Central memory CD8-positive, alpha-beta T cell (primary cell): ENCODE measurements around the gene LSM8.
"Not testable (repeated sequence)": the region's sequence is repeated elsewhere in the genome, so short reads cannot be mapped to it uniquely, and the experiment has no call there.

ENCODE experiments used
- ATAC-seq: fragments of 150-1000 bp; cut with Tn5 transposase; replicated peaks from 2 replicates; pipeline ENCODE4 v1.10.0; 2022; ENCODE audit warnings: mild to moderate bottlenecking, moderate FRiP score, moderate number of reproducible peaks; ENCODE audit not compliant: poor library complexity, severe bottlenecking; ENCODE audit errors: extremely low read depth
- DNase-seq, 2 donors: peaks; one replicate each; pipeline ENCODE4 v3.0.0; 2021; ENCODE audit warnings: low spot score in 2 of 2
- H3K27ac Mint-ChIP-seq: one replicate; pipeline ENCODE4 v1.8.0; 2022; ENCODE audit warnings: low read depth, mild to moderate bottlenecking, moderate library complexity, mixed read lengths
- H3K27me3 Mint-ChIP-seq: one replicate; pipeline ENCODE4 v1.8.0; 2022; ENCODE audit warnings: mixed read lengths
- H3K36me3 Mint-ChIP-seq: one replicate; pipeline ENCODE4 v1.8.0; 2022; ENCODE audit warnings: mild to moderate bottlenecking, moderate library complexity, mixed read lengths; ENCODE audit not compliant: insufficient read depth
- H3K4me1 Mint-ChIP-seq: one replicate; pipeline ENCODE4 v1.8.0; 2022; ENCODE audit warnings: mixed read lengths
- H3K4me3 Mint-ChIP-seq: one replicate; pipeline ENCODE4 v1.8.0; 2022; ENCODE audit warnings: mild to moderate bottlenecking, moderate library complexity, mixed read lengths
- H3K9me3 Mint-ChIP-seq: one replicate; pipeline ENCODE4 v1.8.0; 2022; ENCODE audit warnings: mixed read lengths

LSM8 gene

DNA sequence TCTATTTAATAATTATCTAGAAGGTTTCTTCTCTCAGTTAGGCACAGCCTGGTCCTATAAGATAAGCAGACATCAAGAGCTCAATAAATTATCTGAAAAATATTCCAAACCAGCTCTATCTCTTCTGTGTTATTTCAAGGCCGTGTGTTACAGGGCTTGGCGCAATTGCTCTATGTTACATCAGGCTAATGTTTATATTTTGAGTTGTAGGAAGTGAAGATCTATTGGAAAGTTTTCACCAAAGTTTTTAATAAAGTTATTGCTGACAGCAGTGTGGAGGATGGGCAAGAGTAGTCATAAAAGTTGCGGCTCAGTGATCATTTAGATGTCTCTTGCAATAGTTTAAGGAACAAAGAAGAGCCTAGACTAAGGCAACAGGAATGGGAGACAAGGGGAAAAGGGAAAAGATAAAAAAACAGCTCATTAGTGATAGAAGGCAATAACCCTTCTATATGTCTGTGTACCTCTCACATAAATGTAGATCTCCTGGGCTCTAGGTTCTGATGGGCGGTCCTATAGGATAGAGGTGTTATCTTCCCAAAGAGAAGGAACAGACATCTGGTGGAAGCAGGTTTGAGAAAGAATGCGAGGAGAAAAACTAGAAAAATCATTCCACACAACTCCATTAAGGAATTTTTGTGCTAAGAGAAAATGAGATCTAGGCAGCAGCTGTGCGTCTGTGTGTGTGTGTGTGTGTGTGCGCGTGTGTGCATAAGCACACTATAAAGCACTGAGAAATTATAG, 34.6 kb downstream of the LSM8 start:
- Mint-ChIP-seq H3K27ac (no peak overlapping the region), H3K4me3 (no peak overlapping the region), H3K36me3 (peaks cover 10% of the 10 kb centered on the region), H3K4me1 (peaks cover 13% of the 10 kb centered on the region), H3K9me3 (no peaks in the 10 kb centered on the region), H3K27me3 (no peaks in the 10 kb centered on the region)
- no peak for DNase-seq
- ATAC-seq: no peak

DNA sequence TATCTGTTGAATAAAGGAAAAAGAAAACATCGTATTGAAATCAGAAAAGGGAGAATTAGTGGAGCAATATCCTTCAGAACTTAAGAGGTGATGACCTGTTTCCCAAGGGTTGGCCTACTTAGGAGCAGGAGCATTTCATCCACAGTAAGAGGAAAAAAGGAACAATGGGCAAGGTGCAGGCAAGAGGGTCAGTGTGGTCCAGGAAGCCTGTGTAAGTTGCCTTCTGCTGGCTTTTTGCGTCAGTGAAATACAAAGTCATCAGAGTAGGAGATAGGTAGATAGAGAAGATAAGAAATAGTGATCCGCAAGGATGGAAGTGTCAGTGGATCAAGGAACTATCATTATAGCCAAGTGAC, 35.2 kb downstream of the LSM8 start:
- no peak for ATAC-seq
- Mint-ChIP-seq H3K9me3 (no peaks in the 10 kb centered on the region), H3K27ac (no peak overlapping the region)

DNA sequence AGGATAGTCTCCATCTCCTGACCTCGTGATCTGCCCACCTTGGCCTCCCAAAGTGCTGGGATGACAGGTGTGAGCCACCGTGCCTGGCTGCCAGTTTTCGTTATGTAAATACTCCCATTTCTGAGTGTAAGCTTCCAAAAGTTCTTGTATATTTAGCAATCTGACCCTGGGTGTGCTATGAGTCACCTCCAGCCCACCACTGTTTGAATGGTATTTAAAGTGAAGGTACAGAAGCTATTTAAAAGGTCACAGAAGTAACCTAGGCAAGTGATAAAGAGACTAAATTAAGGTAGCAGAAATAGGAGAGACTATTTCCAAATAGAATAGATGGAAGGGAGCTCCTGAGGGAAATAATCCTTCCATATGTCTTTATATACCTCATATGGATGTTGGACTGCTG, 36.6 kb downstream of the LSM8 start:
- no peak overlapping the region for H3K4me3 Mint-ChIP-seq
- no peaks in the 10 kb centered on the region for H3K4me1 Mint-ChIP-seq
- no peaks in the 10 kb centered on the region for H3K9me3 Mint-ChIP-seq
- ATAC-seq: no peak
- H3K27me3 Mint-ChIP-seq: no peaks in the 10 kb centered on the region
- H3K27ac Mint-ChIP-seq: no peak overlapping the region
- no peaks in the 10 kb centered on the region for H3K36me3 Mint-ChIP-seq
- no peak for DNase-seq

More for the DNA sequence above, 35.2 kb downstream of the LSM8 start:
- Mint-ChIP-seq H3K4me3 (no peak overlapping the region), H3K36me3 (peaks cover 9% of the 10 kb centered on the region), H3K27me3 (no peaks in the 10 kb centered on the region), H3K4me1 (peaks cover 9% of the 10 kb centered on the region)
- DNase-seq: no peak

DNA sequence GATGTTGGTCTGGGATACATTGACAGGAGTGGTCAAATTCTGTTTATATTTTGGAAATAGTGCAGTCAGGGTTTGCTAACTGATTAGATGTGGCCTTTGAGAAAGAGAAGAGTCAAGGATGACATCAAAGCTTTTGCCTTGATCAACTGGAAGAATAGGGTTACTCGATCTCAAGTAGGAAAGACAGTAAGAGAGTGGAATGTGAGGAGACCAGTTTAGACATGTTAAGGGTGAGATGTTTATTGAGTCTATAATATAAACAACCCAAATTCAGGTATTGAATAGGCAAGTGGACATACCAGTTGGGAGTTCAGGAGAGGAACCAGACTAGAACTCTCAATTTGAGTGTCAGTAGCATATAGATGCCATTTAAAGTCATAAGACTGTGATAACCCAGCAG, 38.6 kb downstream of the LSM8 start:
- Mint-ChIP-seq H3K27me3 (no peaks in the 10 kb centered on the region), H3K4me3 (no peak overlapping the region), H3K36me3 (no peaks in the 10 kb centered on the region), H3K9me3 (no peaks in the 10 kb centered on the region), H3K4me1 (no peaks in the 10 kb centered on the region), H3K27ac (no peak overlapping the region)
- no peak for ATAC-seq
- no peak for DNase-seq

DNA sequence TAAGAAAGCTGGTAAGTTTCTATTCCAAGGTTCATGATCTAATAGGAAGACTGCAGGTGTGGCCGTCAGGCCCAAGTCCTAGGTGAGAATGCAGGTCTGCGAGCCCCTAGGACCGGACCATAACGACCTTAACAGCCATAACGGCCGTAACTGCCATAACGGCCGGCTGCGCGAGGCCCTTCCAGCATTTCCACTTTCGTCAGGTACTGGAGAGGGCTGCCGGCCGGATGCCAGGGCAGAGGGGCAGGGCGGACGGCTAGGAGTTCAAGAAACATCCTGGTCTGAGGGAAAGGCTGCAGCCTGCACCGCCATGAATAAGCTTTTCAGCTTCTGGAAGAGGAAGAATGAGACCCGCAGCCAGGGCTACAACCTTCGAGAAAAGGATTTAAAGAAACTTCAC, 40.6 kb downstream of the LSM8 start, which contains the start of gene ANKRD7:
Gene ANKRD7 (plus strand): TSS at position 184 of the 400 bp plus-strand sequence. CDS start 127 bp downstream, at position 311.
- Mint-ChIP-seq H3K36me3 (no peaks in the 10 kb centered on the region), H3K4me3 (no peak within 1 kb of the TSS), H3K4me1 (no peaks in the 10 kb centered on the region), H3K9me3 (no peaks in the 10 kb centered on the region), H3K27ac (no peak within 1 kb of the TSS), H3K27me3 (no peaks in the 10 kb centered on the region)
- ATAC-seq: no peak
- DNase-seq: no peak

DNA sequence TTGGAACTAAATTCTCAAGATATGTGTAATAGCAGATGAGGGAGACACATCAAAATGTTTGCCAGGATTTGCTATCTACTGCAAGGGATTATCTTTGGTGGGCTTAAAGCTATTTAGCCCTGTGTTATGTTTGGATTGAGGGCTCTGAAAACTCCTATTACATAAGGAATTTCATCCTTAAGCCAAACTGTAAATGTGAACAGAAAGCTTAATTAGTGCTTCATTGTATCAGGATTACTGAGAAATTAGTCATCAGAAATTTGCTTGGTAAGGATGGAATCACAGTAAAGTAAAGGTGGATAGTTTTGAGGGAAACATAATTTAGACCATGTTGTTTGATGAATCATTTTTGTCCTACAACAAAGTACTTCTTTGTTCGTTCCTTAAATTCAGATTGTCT, 48.9 kb downstream of the LSM8 start:
- Mint-ChIP-seq H3K36me3 (no peaks in the 10 kb centered on the region), H3K4me3 (no peak overlapping the region), H3K9me3 (no peaks in the 10 kb centered on the region), H3K4me1 (no peaks in the 10 kb centered on the region), H3K27ac (peak overlapping the region; percentile 12), H3K27me3 (no peaks in the 10 kb centered on the region)
- DNase-seq (no peak), ATAC-seq (no peak)

DNA sequence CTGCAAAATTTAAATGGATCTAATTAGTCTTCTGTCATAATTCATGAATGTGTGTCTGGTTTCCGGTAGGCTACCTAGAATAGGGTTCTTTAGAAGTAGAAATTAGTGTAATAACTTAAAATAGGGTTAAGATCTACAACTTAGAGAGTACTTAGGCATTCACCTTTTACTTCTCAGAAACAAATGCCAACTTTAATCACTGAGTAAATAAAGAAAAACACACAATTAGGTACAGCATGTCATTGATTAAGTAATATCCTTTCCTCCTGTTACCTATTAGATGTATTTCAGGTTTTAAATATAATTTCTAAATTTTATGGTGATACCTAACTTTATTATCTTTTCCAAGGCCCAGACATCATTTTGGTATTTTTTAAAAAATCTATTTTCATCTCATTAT, 49.8 kb downstream of the LSM8 start:
- H3K9me3 Mint-ChIP-seq: no peaks in the 10 kb centered on the region
- no peak overlapping the region for H3K27ac Mint-ChIP-seq
- H3K4me3 Mint-ChIP-seq: no peak overlapping the region
- no peaks in the 10 kb centered on the region for H3K36me3 Mint-ChIP-seq
- DNase-seq: no peak
- no peak for ATAC-seq
- no peaks in the 10 kb centered on the region for H3K4me1 Mint-ChIP-seq
- no peaks in the 10 kb centered on the region for H3K27me3 Mint-ChIP-seq

DNA sequence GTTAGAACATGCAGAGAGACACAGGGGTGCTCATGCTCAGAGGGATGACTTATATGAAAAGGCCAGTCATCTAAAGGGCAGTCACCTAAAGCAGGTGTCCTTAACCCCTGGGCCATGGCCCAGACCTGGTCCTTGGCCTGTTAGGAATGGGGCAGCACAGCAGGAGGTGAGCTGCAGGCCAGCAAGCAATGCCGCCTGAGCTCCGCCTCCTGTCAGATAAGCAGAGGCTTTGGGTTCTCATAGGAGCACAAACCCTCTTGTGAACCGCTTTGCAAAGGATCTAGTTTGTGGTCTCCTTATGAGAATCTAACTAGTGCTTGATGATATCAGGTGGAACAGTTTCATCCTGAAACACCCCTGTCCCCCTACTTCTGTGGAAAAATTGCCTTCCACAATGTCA, 55.0 kb downstream of the LSM8 start:
- Mint-ChIP-seq H3K36me3 (no peaks in the 10 kb centered on the region), H3K9me3 (no peaks in the 10 kb centered on the region), H3K27ac (no peak overlapping the region), H3K4me1 (no peaks in the 10 kb centered on the region), H3K4me3 (no peak overlapping the region), H3K27me3 (peaks cover 11% of the 10 kb centered on the region)
- DNase-seq (no peak), ATAC-seq (no peak)

DNA sequence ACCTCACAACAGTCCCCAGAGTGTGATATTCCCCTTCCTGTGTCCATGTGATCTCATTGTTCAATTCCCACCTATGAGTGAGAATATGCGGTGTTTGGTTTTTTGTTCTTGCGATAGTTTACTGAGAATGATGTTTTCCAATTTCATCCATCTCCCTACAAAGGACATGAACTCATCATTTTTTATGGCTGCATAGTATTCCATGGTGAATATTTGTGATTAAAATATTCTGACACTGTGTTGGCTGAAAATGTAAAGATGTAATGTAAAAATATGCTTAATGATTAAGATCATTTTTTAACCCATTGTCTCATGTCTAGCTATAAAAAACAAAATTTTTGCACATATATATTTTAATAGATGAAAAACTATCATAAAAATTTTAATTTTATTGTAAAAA, 56.4 kb downstream of the LSM8 start:
- not testable (repeated sequence) for DNase-seq, H3K4me3 Mint-ChIP-seq, ATAC-seq, H3K27ac Mint-ChIP-seq, H3K4me1 Mint-ChIP-seq, H3K36me3 Mint-ChIP-seq, H3K9me3 Mint-ChIP-seq
- H3K27me3 Mint-ChIP-seq: peaks cover 11% of the 10 kb centered on the region
